ENCODE data around the gene USP5.
"Not testable (repeated sequence)": the region's sequence is repeated elsewhere in the genome, so short reads cannot be mapped to it uniquely, and the experiment has no call there.

- TF ChIP-seq EZH2phosphoT487 (conservative IDR thresholded peaks at IDR 0.05; ENCODE audit: low read length); CTCF (IDR thresholded peaks at IDR 0.05; ENCODE audit: insufficient read depth, low read length, poor library complexity, severe bottlenecking): not testable (repeated sequence)
These were observed 56.2 kb downstream of the USP5 start for GRCh38 chr12:6908141-6908540.
